ENCODE measurements around the gene METTL25.

Gene METTL25

GRCh38 chr12:82414926-82415325, 56.6 kb downstream of the METTL25 start:
- DNase-seq (ENCODE audit: low read depth): no peak
- TF ChIP-seq, protein P1, sequence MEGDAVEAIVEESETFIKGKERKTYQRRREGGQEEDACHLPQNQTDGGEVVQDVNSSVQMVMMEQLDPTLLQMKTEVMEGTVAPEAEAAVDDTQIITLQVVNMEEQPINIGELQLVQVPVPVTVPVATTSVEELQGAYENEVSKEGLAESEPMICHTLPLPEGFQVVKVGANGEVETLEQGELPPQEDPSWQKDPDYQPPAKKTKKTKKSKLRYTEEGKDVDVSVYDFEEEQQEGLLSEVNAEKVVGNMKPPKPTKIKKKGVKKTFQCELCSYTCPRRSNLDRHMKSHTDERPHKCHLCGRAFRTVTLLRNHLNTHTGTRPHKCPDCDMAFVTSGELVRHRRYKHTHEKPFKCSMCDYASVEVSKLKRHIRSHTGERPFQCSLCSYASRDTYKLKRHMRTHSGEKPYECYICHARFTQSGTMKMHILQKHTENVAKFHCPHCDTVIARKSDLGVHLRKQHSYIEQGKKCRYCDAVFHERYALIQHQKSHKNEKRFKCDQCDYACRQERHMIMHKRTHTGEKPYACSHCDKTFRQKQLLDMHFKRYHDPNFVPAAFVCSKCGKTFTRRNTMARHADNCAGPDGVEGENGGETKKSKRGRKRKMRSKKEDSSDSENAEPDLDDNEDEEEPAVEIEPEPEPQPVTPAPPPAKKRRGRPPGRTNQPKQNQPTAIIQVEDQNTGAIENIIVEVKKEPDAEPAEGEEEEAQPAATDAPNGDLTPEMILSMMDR (conservative IDR thresholded peaks at IDR 0.05; ENCODE audit: low read depth, low read length): no peak
- no peak overlapping the region for H3K4me3 ChIP-seq (ENCODE audit: low read depth, low read length)

DNA sequence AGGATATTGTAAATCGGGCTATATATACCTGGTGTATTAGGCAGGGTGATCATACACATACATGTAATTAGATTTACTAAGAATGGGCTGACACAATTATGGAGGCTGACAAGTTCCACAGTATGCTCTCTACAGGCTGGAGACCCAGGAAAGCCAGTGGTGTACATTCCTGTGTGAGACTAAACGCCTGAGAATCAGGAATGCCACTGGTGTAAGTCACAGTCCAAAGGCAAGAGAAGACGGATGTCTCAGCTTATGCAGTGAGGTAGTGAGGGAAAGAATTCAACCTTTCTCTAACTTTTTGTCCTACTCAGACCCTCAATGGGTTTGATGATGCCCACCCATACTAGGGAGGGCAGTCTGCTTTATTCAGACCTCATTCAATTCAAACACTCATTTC, 57.1 kb downstream of the METTL25 start:
- TF ChIP-seq, protein P1 (conservative IDR thresholded peaks at IDR 0.05; ENCODE audit: low read depth, low read length): no peak
- DNase-seq (ENCODE audit: low read depth): peak; percentile 35
- no peak overlapping the region for H3K4me3 ChIP-seq (ENCODE audit: low read depth, low read length)

DNA sequence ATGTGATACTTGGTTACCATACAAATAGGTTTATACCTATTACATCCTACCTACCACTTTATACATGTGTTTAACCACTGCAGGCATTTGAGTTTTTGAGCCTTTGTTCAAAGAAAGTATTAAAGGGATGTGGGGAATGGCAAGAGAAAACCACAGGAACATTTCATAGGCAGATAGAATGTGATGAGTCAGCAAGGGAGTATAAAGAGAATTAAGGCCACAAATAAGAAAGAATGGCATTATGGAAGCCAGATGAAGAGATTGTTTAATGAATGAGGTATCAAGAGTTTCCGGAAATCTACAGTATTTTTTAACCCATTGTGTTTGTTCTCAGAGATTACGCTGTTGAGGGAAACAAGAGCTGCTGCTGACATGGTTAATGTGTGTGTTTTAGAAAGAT, 66.9 kb downstream of the METTL25 start:
- TF ChIP-seq, protein P1 (conservative IDR thresholded peaks at IDR 0.05; ENCODE audit: low read depth, low read length): no peak
- H3K4me3 ChIP-seq (ENCODE audit: low read depth, low read length): no peak overlapping the region
- DNase-seq (ENCODE audit: low read depth): peak; percentile 68

- TF ChIP-seq, protein P1 (conservative IDR thresholded peaks at IDR 0.05; ENCODE audit: low read depth, low read length): no peak
- H3K4me3 ChIP-seq (ENCODE audit: low read depth, low read length): no peak overlapping the region
- no peak for DNase-seq (ENCODE audit: low read depth)
These were observed 67.8 kb downstream of the METTL25 start for GRCh38 chr12:82426081-82426480.

DNA sequence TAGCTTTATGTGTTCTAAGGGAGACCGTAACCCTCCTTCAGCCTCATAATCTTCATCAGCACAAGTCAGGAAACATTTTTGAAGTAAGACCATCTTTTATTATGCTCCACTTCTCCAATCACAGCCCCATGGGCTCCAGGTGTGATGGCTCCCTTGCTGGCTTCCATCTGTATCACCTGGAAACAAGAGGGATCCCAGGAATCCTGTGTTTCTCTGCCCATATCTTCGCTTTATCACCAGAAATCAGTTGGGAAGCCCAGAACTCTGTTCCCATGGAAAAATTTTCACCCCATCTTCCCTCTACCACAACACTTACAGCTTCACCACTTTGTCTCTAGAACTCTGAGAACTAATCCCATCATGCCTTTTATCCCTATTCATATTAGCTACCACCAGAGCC, 68.3 kb downstream of the METTL25 start:
- no peak overlapping the region for H3K4me3 ChIP-seq (ENCODE audit: low read depth, low read length)
- no peak for DNase-seq (ENCODE audit: low read depth)
- TF ChIP-seq, protein P1 (conservative IDR thresholded peaks at IDR 0.05; ENCODE audit: low read depth, low read length): no peak

GRCh38 chr12:82430541-82431145, 72.3 kb downstream of the METTL25 start:
- DNase-seq (ENCODE audit: low read depth): no peak
- H3K4me3 ChIP-seq (ENCODE audit: low read depth, low read length): no peak overlapping the region
- TF ChIP-seq, protein P1 (conservative IDR thresholded peaks at IDR 0.05; ENCODE audit: low read depth, low read length): no peak

- TF ChIP-seq, protein P1 (conservative IDR thresholded peaks at IDR 0.05; ENCODE audit: low read depth, low read length): no peak
These were observed 76.1 kb downstream of the METTL25 start for GRCh38 chr12:82434392-82434911.

More at GRCh38 chr12:82434392-82434911, 76.1 kb downstream of the METTL25 start:
- DNase-seq (ENCODE audit: low read depth): no peak
- H3K4me3 ChIP-seq (ENCODE audit: low read depth, low read length): no peak overlapping the region

Measured in choroid plexus epithelial cell (primary cell).